Tibial artery (tissue), 4 donors: ENCODE data around the gene CMTM2.

Source experiments
- DNase-seq, 2 donors: peaks; one replicate each; pipeline ENCODE4 v3.0.0-alpha.2; 2019
- H3K27ac ChIP-seq, 2 donors: fragments of 200-600 bp; sonication (generic) in 1 of 2; 1 replicate in 1 of 2; 2 replicates in 1 of 2; pipeline ENCODE4 v1.5.1; 2018 to 2019; ENCODE audit warnings: mild to moderate bottlenecking in 1 of 2
- H3K27me3 ChIP-seq, 2 donors: fragments of 200-600 bp; sonication (generic) in 1 of 2; one replicate each; pipeline versions ENCODE4 v1.5.1 to v1.6.0; 2016 to 2019
- H3K36me3 ChIP-seq, 3 donors: fragments of 200-600 bp; sonication (generic) in 2 of 3; one replicate each; pipeline ENCODE4 v1.5.1; 2016 to 2019; ENCODE audit warnings: mild to moderate bottlenecking in 2 of 3
- H3K4me1 ChIP-seq, 4 donors: fragments of 200-600 bp; sonication (generic) in 2 of 4; 1 replicate in 3 of 4; 2 replicates in 1 of 4; pipeline ENCODE4 v1.5.1; 2016 to 2019
- H3K4me3 ChIP-seq, 2 donors: fragments of 200-600 bp; sonication (generic) in 1 of 2; 1 replicate in 1 of 2; 2 replicates in 1 of 2; pipeline ENCODE4 v1.5.1; 2018 to 2019; ENCODE audit warnings: mild to moderate bottlenecking in 2 of 2
- H3K9me3 ChIP-seq, 3 donors: fragments of 200-600 bp; sonication (generic) in 1 of 3; one replicate each; pipeline ENCODE4 v1.5.1; 2016 to 2019
- intact Hi-C: fragments of 100-400 bp; cut with DNase I; formaldehyde crosslinking; loops from one replicate; pipeline ENCODE4 v1.15.0; 2023; ENCODE audit warnings: low total_unique reads
- TF ChIP-seq, protein P1 (sequence below), 2 experiments: fragments of 200-600 bp in 1 of 2; fragments of 450-650 bp in 1 of 2; IDR thresholded peaks; one replicate each; pipeline ENCODE4 v1.5.1; 2017 to 2019; ENCODE audit warnings: antibody characterized with exemption in 2 of 2, mild to moderate bottlenecking in 1 of 2, moderate library complexity in 1 of 2

Gene CMTM2, protein sequence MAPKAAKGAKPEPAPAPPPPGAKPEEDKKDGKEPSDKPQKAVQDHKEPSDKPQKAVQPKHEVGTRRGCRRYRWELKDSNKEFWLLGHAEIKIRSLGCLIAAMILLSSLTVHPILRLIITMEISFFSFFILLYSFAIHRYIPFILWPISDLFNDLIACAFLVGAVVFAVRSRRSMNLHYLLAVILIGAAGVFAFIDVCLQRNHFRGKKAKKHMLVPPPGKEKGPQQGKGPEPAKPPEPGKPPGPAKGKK

DNA sequence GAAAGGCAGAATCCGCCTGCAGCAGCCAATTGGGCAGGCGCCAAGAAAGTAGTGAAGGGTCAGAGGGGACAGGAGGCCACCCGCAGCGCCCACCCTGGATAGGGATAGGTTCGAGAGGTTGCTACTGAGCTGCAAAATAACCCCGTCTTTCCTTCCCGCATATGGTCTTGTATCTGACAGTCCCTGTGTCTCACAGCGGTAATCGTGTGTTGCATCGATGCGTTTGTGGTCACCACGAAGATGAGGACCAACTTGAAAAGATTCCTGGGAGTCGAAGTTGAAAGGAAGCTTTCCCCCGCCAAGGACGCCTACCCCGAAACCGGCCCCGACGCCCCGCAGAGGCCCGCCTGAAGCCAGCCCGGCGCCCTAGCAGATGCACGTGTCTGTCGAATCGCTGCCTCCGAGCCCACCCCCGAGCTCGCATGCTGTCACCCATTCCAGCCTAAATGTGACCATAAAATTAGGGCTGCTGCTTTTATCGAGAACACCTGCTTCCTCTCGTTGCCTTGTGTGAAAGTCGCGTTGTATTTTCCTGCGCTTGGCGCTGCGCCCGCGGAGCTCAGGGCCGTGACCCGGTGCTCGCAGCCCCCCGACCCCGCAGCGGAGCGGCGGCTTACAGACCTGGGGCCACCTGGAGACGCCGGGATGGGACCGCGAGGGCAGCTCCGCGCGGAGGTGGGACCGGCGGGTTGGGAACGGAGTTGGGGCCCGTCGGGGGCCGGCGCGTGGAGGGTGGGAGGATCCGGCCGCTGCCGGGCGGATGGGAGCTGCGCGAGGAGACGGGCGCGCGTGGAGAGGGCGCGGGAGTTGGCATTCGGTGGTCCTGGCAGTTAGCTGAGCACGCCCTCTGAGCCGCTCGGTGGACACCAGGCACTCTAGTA lies at the start of gene CMTM2:
Gene CMTM2, plus strand, starts transcription at position 813 of the 881 bp plus-strand sequence. CDS start 145 bp downstream, outside the sequence.
- peak within 1 kb of the TSS; percentile 1 to 32 for H3K4me3 ChIP-seq
- TF ChIP-seq, protein P1, sequence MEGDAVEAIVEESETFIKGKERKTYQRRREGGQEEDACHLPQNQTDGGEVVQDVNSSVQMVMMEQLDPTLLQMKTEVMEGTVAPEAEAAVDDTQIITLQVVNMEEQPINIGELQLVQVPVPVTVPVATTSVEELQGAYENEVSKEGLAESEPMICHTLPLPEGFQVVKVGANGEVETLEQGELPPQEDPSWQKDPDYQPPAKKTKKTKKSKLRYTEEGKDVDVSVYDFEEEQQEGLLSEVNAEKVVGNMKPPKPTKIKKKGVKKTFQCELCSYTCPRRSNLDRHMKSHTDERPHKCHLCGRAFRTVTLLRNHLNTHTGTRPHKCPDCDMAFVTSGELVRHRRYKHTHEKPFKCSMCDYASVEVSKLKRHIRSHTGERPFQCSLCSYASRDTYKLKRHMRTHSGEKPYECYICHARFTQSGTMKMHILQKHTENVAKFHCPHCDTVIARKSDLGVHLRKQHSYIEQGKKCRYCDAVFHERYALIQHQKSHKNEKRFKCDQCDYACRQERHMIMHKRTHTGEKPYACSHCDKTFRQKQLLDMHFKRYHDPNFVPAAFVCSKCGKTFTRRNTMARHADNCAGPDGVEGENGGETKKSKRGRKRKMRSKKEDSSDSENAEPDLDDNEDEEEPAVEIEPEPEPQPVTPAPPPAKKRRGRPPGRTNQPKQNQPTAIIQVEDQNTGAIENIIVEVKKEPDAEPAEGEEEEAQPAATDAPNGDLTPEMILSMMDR (IDR thresholded peaks at IDR 0.05) = no peak
- H3K27ac ChIP-seq = no peak within 1 kb of the TSS

DNA sequence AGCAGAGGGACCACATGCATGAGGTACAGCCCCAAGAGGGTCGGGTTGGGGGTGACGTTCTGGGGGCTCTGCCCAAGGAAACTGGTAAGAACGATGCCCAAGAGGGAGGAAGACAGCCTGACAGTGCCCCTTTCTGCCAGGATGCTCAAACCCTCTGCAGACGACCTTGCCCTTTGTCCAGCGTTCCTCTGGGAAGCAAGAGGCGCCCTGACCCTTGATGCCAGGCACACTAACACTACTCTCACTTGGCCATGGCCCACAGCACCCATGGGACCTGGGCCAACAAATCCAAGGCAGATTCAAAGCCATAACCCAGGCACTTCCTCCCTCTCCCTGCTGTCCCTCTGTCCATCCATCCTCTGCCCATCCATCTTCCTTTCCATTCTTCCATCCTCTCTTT lies 49.8 kb upstream of the CMTM2 start:
- DNase-seq = no peak
- no peaks in the 10 kb centered on the region for H3K27me3 ChIP-seq
- no peaks in the 10 kb centered on the region for H3K9me3 ChIP-seq
- H3K4me1 ChIP-seq = peaks cover 0 to 2% (median 0%) of the 10 kb centered on the region in 4 donors
- no peak overlapping the region for H3K27ac ChIP-seq
- no peak overlapping the region for H3K4me3 ChIP-seq
- intact Hi-C loops = no loop called here
- TF ChIP-seq, protein P1 (IDR thresholded peaks at IDR 0.05) = no peak
- H3K36me3 ChIP-seq = peaks cover 66 to 95% (median 72%) of the 10 kb centered on the region in 3 donors

More for the DNA sequence above, at the start of gene CMTM2:
- H3K9me3 ChIP-seq = no peaks in the 10 kb centered on the region
- no peaks in the 10 kb centered on the region for H3K36me3 ChIP-seq
- intact Hi-C loops = no loop called here
- H3K4me1 ChIP-seq = peaks cover 0 to 26% (median 16%) of the 10 kb centered on the region in 4 donors
- DNase-seq = peak in 1 of 2 donors; percentile 70
- H3K27me3 ChIP-seq = peaks cover 0 to 16% of the 10 kb centered on the region in 2 donors

DNA sequence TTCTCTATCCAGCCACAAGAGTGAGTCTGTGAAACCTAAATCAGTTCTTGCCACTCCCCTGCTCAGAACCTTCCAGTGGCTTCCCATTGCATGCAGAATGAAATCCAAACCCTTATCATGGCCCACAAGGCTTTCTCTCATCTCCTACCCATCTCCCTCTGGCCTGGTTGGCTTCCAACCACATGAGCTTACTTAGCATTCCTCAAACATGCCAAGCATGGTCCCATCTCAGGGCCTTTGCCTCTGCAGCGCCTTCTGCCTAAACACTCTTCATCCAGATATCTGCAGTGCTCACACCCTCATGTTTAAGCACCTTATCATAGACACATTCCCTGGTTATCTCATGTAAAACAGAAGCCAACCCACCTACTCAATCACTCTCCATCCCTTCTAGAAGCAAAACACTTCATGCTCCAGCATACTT lies 44.9 kb upstream of the CMTM2 start:
- H3K36me3 ChIP-seq = peaks cover 52 to 94% (median 61%) of the 10 kb centered on the region in 3 donors
- H3K4me1 ChIP-seq = peaks cover 0 to 3% (median 0%) of the 10 kb centered on the region in 4 donors
- DNase-seq = no peak
- intact Hi-C loops = no loop called here
- TF ChIP-seq, protein P1 (IDR thresholded peaks at IDR 0.05) = no peak
- H3K9me3 ChIP-seq = no peaks in the 10 kb centered on the region
- H3K27me3 ChIP-seq = no peaks in the 10 kb centered on the region
- no peak overlapping the region for H3K27ac ChIP-seq
- no peak overlapping the region for H3K4me3 ChIP-seq

DNA sequence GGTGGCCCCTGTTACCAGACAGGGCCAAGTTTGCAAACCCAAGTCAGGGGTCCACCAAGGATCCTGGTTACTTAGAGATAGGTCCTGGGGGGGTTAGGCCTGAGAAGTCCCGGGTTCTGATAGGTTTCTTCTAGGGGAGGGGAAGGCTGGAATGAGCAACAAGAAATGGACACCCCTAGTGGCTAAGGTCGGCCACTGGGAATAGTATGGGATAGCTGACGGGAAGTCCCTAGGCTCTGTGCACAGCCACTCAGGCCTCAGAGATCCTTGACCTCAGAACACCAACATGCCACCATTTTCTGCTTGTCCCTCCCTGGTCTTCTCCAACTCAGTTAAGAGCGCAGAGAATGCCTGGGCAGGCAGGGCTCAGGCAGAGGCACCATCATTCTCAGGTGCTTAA lies 42.7 kb upstream of the CMTM2 start:
- intact Hi-C loops = no loop called here
- Histone ChIP-seq H3K36me3 (peaks cover 40 to 91% (median 44%) of the 10 kb centered on the region in 3 donors), H3K4me3 (no peak overlapping the region), H3K27ac (no peak overlapping the region), H3K27me3 (no peaks in the 10 kb centered on the region), H3K4me1 (peaks cover 0 to 3% (median 0%) of the 10 kb centered on the region in 4 donors), H3K9me3 (no peaks in the 10 kb centered on the region)
- TF ChIP-seq, protein P1 (IDR thresholded peaks at IDR 0.05) = no peak
- no peak for DNase-seq

DNA sequence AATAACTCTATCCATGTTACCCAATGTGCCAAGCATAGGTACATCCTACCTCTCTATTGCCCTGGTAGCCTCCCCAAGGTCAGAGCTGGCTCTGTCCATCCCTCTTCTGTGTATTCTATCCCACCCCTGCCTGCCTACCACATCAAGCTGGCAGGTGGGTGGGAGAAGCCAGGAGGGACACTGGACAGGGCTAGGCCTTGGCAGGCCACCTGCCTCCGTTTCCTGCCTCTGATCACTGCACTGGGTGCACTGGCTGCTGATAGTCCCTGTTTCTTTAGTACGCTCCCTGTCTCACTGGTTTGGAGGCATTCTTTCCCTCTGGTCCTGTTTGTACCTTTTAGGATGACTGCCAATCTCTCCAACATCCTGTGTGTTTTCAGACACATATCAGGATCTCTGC lies 42.0 kb upstream of the CMTM2 start:
- peaks cover 39 to 92% (median 45%) of the 10 kb centered on the region in 3 donors for H3K36me3 ChIP-seq
- H3K4me1 ChIP-seq = peaks cover 0 to 3% (median 0%) of the 10 kb centered on the region in 4 donors
- no peak for DNase-seq
- TF ChIP-seq, protein P1 (IDR thresholded peaks at IDR 0.05) = no peak
- H3K9me3 ChIP-seq = no peaks in the 10 kb centered on the region
- no peaks in the 10 kb centered on the region for H3K27me3 ChIP-seq
- H3K27ac ChIP-seq = no peak overlapping the region
- no peak overlapping the region for H3K4me3 ChIP-seq
- intact Hi-C loops = no loop called here
